PC-3 (cell line): ENCODE measurements around the gene UBE2E2. TPM values are rescaled to one million over a fixed set of nuclear protein-coding genes. Genes with fewer than 3 reads are reported as not detected.
A peak's percentile ranks its signal among the peaks of the same experiment; 100 is the strongest.

Experiments
- ATAC-seq: fragments of 200-7000 bp; cut with Tn5 transposase; 2 replicates; pipeline ENCODE4 v1.9.1; 2020; ENCODE audit warnings: mild to moderate bottlenecking, moderate library complexity
- BruUV-seq: library from RNA; stranded (reverse); fragments of 400-500 nt; replicated peaks from 2 replicates; lab custom pipeline; 2021; lab: Mats Ljungman, UMichigan
- CTCF ChIA-PET: fragments of 300-600 bp; sonication (Branson Sonifier 250); formaldehyde crosslinking; loops from one replicate; lab custom pipeline; 2022; ENCODE audit warnings: antibody characterized with exemption; lab: Charles Lee
- POLR2A ChIA-PET: fragments of 300-600 bp; sonication (Branson Sonifier 250); formaldehyde crosslinking; loops from one replicate; lab custom pipeline; 2022; ENCODE audit warnings: antibody characterized with exemption; ENCODE audit not compliant: unreplicated experiment; lab: Charles Lee
- DNase-seq: peaks from one replicate; pipeline ENCODE4 v3.0.0-alpha.2; 2015
- H2AFZ ChIP-seq: fragments of 300-600 bp; sonication (generic); 2 replicates; pipeline ENCODE4 v1.6.0; 2016; ENCODE audit warnings: antibody characterized with exemption, low read length
- H3F3A ChIP-seq: fragments of 300-600 bp; sonication (generic); one replicate; pipeline ENCODE4 v1.6.0; 2017; ENCODE audit warnings: antibody characterized with exemption, low read length, control low read depth, mild to moderate bottlenecking; ENCODE audit not compliant: unreplicated experiment
- H3K27ac ChIP-seq: fragments of 300-600 bp; sonication (generic); 2 replicates; pipeline ENCODE4 v1.5.1; 2016; ENCODE audit warnings: mild to moderate bottlenecking, low read length
- H3K27me3 ChIP-seq: fragments of 300-600 bp; sonication (generic); 2 replicates; pipeline ENCODE4 v1.6.1; 2016; ENCODE audit warnings: low read length, mixed read lengths
- H3K36me3 ChIP-seq: fragments of 300-600 bp; sonication (generic); 2 replicates; pipeline ENCODE4 v1.6.1; 2016; ENCODE audit warnings: low read depth, mixed run types, low read length, mixed read lengths
- H3K4me1 ChIP-seq: fragments of 300-600 bp; sonication (generic); 2 replicates; pipeline ENCODE4 v1.5.1; 2016; ENCODE audit warnings: low read length; ENCODE audit not compliant: insufficient read depth
- H3K4me2 ChIP-seq: fragments of 300-600 bp; sonication (generic); 2 replicates; pipeline ENCODE4 v1.6.0; 2016; ENCODE audit warnings: low read length
- H3K4me3 ChIP-seq: fragments of 300-600 bp; sonication (generic); 2 replicates; pipeline ENCODE4 v1.5.1; 2016; ENCODE audit warnings: mild to moderate bottlenecking, low read length, mixed read lengths
- H3K79me2 ChIP-seq: fragments of 300-600 bp; sonication (generic); 2 replicates; pipeline ENCODE4 v1.6.1; 2017; ENCODE audit warnings: low read length, mixed read lengths
- H3K9ac ChIP-seq: fragments of 300-600 bp; sonication (generic); 2 replicates; pipeline ENCODE4 v1.6.0; 2016; ENCODE audit warnings: mild to moderate bottlenecking, low read length
- H3K9me2 ChIP-seq: fragments of 300-600 bp; sonication (generic); replicated peaks from 2 replicates; pipeline ENCODE4 v1.6.1; 2016; ENCODE audit warnings: mixed run types, low read length, mixed read lengths
- H3K9me3 ChIP-seq: fragments of 300-600 bp; sonication (generic); 2 replicates; pipeline ENCODE4 v1.6.1; 2016; ENCODE audit warnings: low read length, mixed read lengths
- H4K20me1 ChIP-seq: fragments of 300-600 bp; sonication (generic); 2 replicates; pipeline ENCODE4 v1.6.1; 2016; ENCODE audit warnings: low read length, mixed read lengths
- CTCF ChIP-seq: fragments of 300-600 bp; sonication (generic); conservative IDR thresholded peaks from 2 replicates; pipeline ENCODE4 v1.5.1; 2017; ENCODE audit warnings: antibody characterized with exemption, low read depth, mild to moderate bottlenecking, low read length
- EZH2 ChIP-seq: fragments of 300-600 bp; sonication (generic); IDR thresholded peaks from one replicate; pipeline ENCODE4 v1.6.1; 2017; ENCODE audit warnings: antibody characterized with exemption, mild to moderate bottlenecking, low read length; ENCODE audit not compliant: unreplicated experiment
- EZH2phosphoT487 ChIP-seq: fragments of 300-600 bp; sonication (generic); IDR thresholded peaks from 2 replicates; pipeline ENCODE4 v1.6.1; 2018; ENCODE audit warnings: mild to moderate bottlenecking, antibody characterized with exemption, low read length, borderline replicate concordance
- intact Hi-C: fragments of 100-400 bp; cut with micrococcal nuclease; formaldehyde crosslinking; loops from 2 replicates; pipeline ENCODE4 v1.9.0; 2023
- total RNA-seq: library from RNA; depleted of rRNA; stranded (reverse); fragments of >200 nt; gene quantifications from 2 replicates; pipeline ENCODE4 v1.2.3, GENCODE V29; 2014

Gene UBE2E2
- total RNA-seq, 1 experiment from 2014 or later: 25.6 TPM

GRCh38 chr3:23575697-23576096 is 372.6 kb downstream of the UBE2E2 start:
- ATAC-seq (peak; percentile 69), DNase-seq (peak; percentile 82)
- 0 out of 2 replicates have a peak overlapping the region, but pooled peaks have one; percentile 5 for H3K4me3 ChIP-seq
- H3K79me2 ChIP-seq: no peaks in the 10 kb centered on the region
- H3F3A ChIP-seq: no peaks in the 10 kb centered on the region
- H3K9me3 ChIP-seq: no peaks in the 10 kb centered on the region
- no peaks in the 10 kb centered on the region for H3K36me3 ChIP-seq
- no peak overlapping the region for H2AFZ ChIP-seq
- intact Hi-C loops: loop anchor here (1.0 to 5.0 kb wide), 5 partner anchors 29 to 373 kb away; partner anchors contain the start of gene UBE2E2
- no peaks in the 10 kb centered on the region for H3K9me2 ChIP-seq
- peak overlapping the region; percentile 66 for H3K4me2 ChIP-seq
- H4K20me1 ChIP-seq: no peaks in the 10 kb centered on the region
- peak overlapping the region; percentile 58 for H3K27ac ChIP-seq
- POLR2A ChIA-PET: no interaction called here
- peaks cover 39% of the 10 kb centered on the region for H3K4me1 ChIP-seq
- CTCF ChIA-PET: no interaction called here
- no peaks in the 10 kb centered on the region for H3K27me3 ChIP-seq
- TF ChIP-seq EZH2: no peak
- no TSS peak for BruUV-seq
- peak overlapping the region; percentile 10; the same call in 1 of the 2 replicates for H3K9ac ChIP-seq

GRCh38 chr3:23576379-23576959 is 373.3 kb downstream of the UBE2E2 start:
- peaks cover 46% of the 10 kb centered on the region for H3K4me1 ChIP-seq
- peak; percentile 95 for DNase-seq
- H3K4me2 ChIP-seq: peak overlapping the region; percentile 66
- H4K20me1 ChIP-seq: no peaks in the 10 kb centered on the region
- peak; percentile 64 for ATAC-seq
- peak overlapping the region; percentile 13 for H3K9ac ChIP-seq
- peak overlapping the region; percentile 58 for H3K27ac ChIP-seq
- no peaks in the 10 kb centered on the region for H3F3A ChIP-seq
- H3K36me3 ChIP-seq: no peaks in the 10 kb centered on the region
- H3K79me2 ChIP-seq: no peaks in the 10 kb centered on the region
- CTCF ChIA-PET: no interaction called here
- no peak overlapping the region for H2AFZ ChIP-seq
- H3K9me3 ChIP-seq: no peaks in the 10 kb centered on the region
- no peak overlapping the region for H3K4me3 ChIP-seq
- no peak for TF ChIP-seq CTCF
- no peak for TF ChIP-seq EZH2
- no peak for TF ChIP-seq EZH2phosphoT487
- BruUV-seq: no TSS peak
- no peaks in the 10 kb centered on the region for H3K27me3 ChIP-seq
- intact Hi-C loops: loop anchor here (1.0 to 5.0 kb wide), 3 partner anchors 111 to 374 kb away; partner anchors contain the start of gene UBE2E2
- no peaks in the 10 kb centered on the region for H3K9me2 ChIP-seq
- POLR2A ChIA-PET: no interaction called here

GRCh38 chr3:23580096-23580713 is 377.1 kb downstream of the UBE2E2 start:
- intact Hi-C loops: loop anchor here (1.0 to 2.0 kb wide), 4 partner anchors 70 to 221 kb away; no protein-coding TSS in a partner anchor
- H3K9ac ChIP-seq: peak overlapping the region; percentile 21; the same call in 1 of the 2 replicates
- ATAC-seq: peak; percentile 64
- peak; percentile 97 for DNase-seq
- H2AFZ ChIP-seq: 0 out of 2 replicates have a peak overlapping the region, but pooled peaks have one; percentile 5
- no peaks in the 10 kb centered on the region for H3K36me3 ChIP-seq
- peak overlapping the region; percentile 69 for H3K27ac ChIP-seq
- no peaks in the 10 kb centered on the region for H4K20me1 ChIP-seq
- H3K9me3 ChIP-seq: no peaks in the 10 kb centered on the region
- no peaks in the 10 kb centered on the region for H3K79me2 ChIP-seq
- no peaks in the 10 kb centered on the region for H3K27me3 ChIP-seq
- no peaks in the 10 kb centered on the region for H3K9me2 ChIP-seq
- BruUV-seq: no TSS peak
- POLR2A ChIA-PET: interaction anchor here (0.6 kb wide), 1 partner anchor 242 kb away, joined by 3 read pairs; no protein-coding TSS in a partner anchor
- peaks cover 40% of the 10 kb centered on the region for H3K4me1 ChIP-seq
- no peak for TF ChIP-seq EZH2phosphoT487
- no peak for TF ChIP-seq CTCF
- no peak for TF ChIP-seq EZH2
- CTCF ChIA-PET: no interaction called here
- peak overlapping the region; percentile 16; the same call in 1 of the 2 replicates for H3K4me3 ChIP-seq
- H3F3A ChIP-seq: no peaks in the 10 kb centered on the region
- H3K4me2 ChIP-seq: peak overlapping the region; percentile 63
